Right atrium auricular region (tissue), 2 donors: ENCODE results near the gene DQX1. TPM values are rescaled to one million over a fixed set of nuclear protein-coding genes. Genes with fewer than 3 reads are reported as not detected.

Experiments
- DNase-seq: peaks from one replicate; pipeline ENCODE4 v3.0.0-alpha.2; 2019; ENCODE audit warnings: low spot score
- H3K27ac ChIP-seq, 2 donors: fragments of 200-600 bp; sonication (generic); 1 replicate in 1 of 2; 2 replicates in 1 of 2; pipeline ENCODE4 v1.5.1; 2016 to 2019
- H3K27me3 ChIP-seq, 2 donors: fragments of 200-600 bp; sonication (generic); one replicate each; pipeline versions ENCODE4 v1.5.1 to v1.6.0; 2017 to 2019
- H3K36me3 ChIP-seq: fragments of 200-600 bp; sonication (generic); one replicate; pipeline ENCODE4 v1.5.1; 2016
- H3K4me1 ChIP-seq, 2 donors: fragments of 200-600 bp; sonication (generic); one replicate each; pipeline versions ENCODE4 v1.5.1 to v1.6.0; 2017 to 2019
- H3K4me3 ChIP-seq, 2 donors: fragments of 200-600 bp; sonication (generic); 1 replicate in 1 of 2; 2 replicates in 1 of 2; pipeline ENCODE4 v1.5.1; 2017 to 2019; ENCODE audit warnings: mild to moderate bottlenecking in 1 of 2, moderate library complexity in 1 of 2
- H3K9me3 ChIP-seq, 2 donors: fragments of 200-600 bp; sonication (generic); one replicate each; pipeline ENCODE4 v1.5.1; 2019
- CTCF ChIP-seq, 2 donors: fragments of 200-600 bp; sonication (generic); IDR thresholded peaks; one replicate each; pipeline ENCODE4 v1.5.1; 2019; ENCODE audit warnings: antibody characterized with exemption in 2 of 2
- total RNA-seq, 2 donors: library from RNA; depleted of rRNA; stranded (reverse); fragments of >200 nt; gene quantifications; one replicate each; pipeline ENCODE4 v1.1.0, GENCODE V29; 2016

DQX1 gene
- total RNA-seq, 2 donors from 2014 or later, result not detected

- no peak for TF ChIP-seq CTCF (IDR thresholded peaks at IDR 0.05)
- Histone ChIP-seq H3K4me1 (peaks cover 0 to 30% of the 10 kb centered on the region in 2 donors), H3K27me3 (no peaks in the 10 kb centered on the region), H3K27ac (no peak overlapping the region), H3K9me3 (no peaks in the 10 kb centered on the region), H3K4me3 (no peak overlapping the region), H3K36me3 (peaks cover 24% of the 10 kb centered on the region)
- no peak for DNase-seq
Observed at GRCh38 chr2:74532222-74532621, 6.2 kb upstream of the DQX1 start.

GRCh38 chr2:74531666-74532065 is 5.6 kb upstream of the DQX1 start:
- H3K36me3 ChIP-seq, result peaks cover 30% of the 10 kb centered on the region

GRCh38 chr2:74530239-74531187 is 4.5 kb upstream of the DQX1 start:
- Histone ChIP-seq H3K4me1 (peaks cover 0 to 30% of the 10 kb centered on the region in 2 donors), H3K4me3 (peak overlapping the region; percentile 68 to 89), H3K36me3 (peaks cover 36% of the 10 kb centered on the region), H3K9me3 (no peaks in the 10 kb centered on the region), H3K27me3 (no peaks in the 10 kb centered on the region), H3K27ac (peak overlapping the region; percentile 78 to 87)
- no peak for DNase-seq
- TF ChIP-seq CTCF (IDR thresholded peaks at IDR 0.05), result no peak

More at GRCh38 chr2:74531666-74532065, 5.6 kb upstream of the DQX1 start:
- no peak for DNase-seq
- Histone ChIP-seq H3K4me3 (no peak overlapping the region), H3K27me3 (no peaks in the 10 kb centered on the region), H3K9me3 (no peaks in the 10 kb centered on the region), H3K4me1 (peaks cover 0 to 30% of the 10 kb centered on the region in 2 donors), H3K27ac (no peak overlapping the region)
- no peak for TF ChIP-seq CTCF (IDR thresholded peaks at IDR 0.05)

DNA sequence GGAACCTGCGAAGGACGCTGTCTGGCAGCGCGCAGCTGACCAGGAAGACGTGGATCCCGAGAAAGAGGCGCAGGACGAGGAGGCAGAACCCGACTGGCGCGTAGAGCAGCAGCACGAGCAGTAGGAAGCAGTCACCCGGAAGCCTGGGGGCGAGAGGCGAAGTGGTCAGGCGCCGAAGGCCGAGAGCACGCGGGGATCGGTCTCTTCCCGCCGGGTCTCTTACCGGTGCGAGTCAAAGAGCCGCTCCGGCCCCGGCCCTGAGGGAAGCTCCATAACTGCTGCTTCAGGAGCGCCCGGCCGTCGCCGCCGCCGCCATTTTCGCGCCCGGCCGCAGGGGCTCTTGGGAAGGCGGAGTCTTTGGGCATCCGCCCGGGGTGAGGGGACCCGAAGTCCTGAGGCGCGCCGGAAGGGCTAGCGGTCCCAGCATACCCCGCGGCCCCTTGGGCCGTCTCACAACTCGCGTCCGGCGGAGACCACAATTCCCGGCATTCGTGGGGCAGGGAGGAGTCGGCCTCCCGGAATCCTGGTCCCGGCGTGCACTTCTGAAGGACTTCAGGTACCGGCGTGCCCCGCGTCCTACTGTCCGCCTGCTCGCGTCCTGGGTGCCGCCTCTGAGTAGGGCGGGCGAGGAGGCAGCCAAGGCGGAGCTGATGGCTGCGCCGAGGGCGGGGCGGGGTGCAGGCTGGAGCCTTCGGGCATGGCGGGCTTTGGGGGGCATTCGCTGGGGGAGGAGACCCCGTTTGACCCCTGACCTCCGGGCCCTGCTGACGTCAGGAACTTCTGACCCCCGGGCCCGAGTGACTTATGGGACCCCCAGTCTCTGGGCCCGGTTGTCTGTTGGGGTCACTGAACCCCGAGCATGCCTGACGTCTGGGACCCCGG is 3.6 kb upstream of the DQX1 start, which contains the start of the genes AUP1 and HTRA2:
TSS of gene AUP1 (minus strand) at position 350 of the 882 bp plus-strand sequence. CDS start at position 273, 77 bp downstream.
TSS of gene HTRA2 (plus strand) at position 577 of the 882 bp plus-strand sequence. CDS start at position 651, 74 bp downstream.
- H3K36me3 ChIP-seq, result peaks cover 36% of the 10 kb centered on the region
- peaks cover 0 to 30% of the 10 kb centered on the region in 2 donors for H3K4me1 ChIP-seq
- H3K4me3 ChIP-seq, result peak within 1 kb of the TSS; percentile 68 to 89
- H3K27me3 ChIP-seq, result no peaks in the 10 kb centered on the region
- peak; percentile 98 for DNase-seq
- H3K9me3 ChIP-seq, result no peaks in the 10 kb centered on the region
- H3K27ac ChIP-seq, result peak within 1 kb of the TSS; percentile 78 to 87
- TF ChIP-seq CTCF (IDR thresholded peaks at IDR 0.05), result no peak

- peak overlapping the region; percentile 78 to 87 for H3K27ac ChIP-seq
- peak overlapping the region; percentile 68 to 89 for H3K4me3 ChIP-seq
- no peaks in the 10 kb centered on the region for H3K9me3 ChIP-seq
- TF ChIP-seq CTCF (IDR thresholded peaks at IDR 0.05), result no peak
- peaks cover 36% of the 10 kb centered on the region for H3K36me3 ChIP-seq
- no peak for DNase-seq
- no peaks in the 10 kb centered on the region for H3K27me3 ChIP-seq
- H3K4me1 ChIP-seq, result peaks cover 0 to 30% of the 10 kb centered on the region in 2 donors
Observed at GRCh38 chr2:74528600-74529356, 2.7 kb upstream of the DQX1 start.
